Measurements from ENCODE around the gene SIX5. TPM values are rescaled to one million over a fixed set of nuclear protein-coding genes. Genes with fewer than 3 reads are reported as not detected.

SIX5 gene
- total and polyA plus RNA-seq, 9 of the 15 experiments (the other 6 are each of a cell fraction or from before 2014, with no cell fraction given): 1.4 to 17.2 (median 7.4) TPM; not detected in 2

DNA sequence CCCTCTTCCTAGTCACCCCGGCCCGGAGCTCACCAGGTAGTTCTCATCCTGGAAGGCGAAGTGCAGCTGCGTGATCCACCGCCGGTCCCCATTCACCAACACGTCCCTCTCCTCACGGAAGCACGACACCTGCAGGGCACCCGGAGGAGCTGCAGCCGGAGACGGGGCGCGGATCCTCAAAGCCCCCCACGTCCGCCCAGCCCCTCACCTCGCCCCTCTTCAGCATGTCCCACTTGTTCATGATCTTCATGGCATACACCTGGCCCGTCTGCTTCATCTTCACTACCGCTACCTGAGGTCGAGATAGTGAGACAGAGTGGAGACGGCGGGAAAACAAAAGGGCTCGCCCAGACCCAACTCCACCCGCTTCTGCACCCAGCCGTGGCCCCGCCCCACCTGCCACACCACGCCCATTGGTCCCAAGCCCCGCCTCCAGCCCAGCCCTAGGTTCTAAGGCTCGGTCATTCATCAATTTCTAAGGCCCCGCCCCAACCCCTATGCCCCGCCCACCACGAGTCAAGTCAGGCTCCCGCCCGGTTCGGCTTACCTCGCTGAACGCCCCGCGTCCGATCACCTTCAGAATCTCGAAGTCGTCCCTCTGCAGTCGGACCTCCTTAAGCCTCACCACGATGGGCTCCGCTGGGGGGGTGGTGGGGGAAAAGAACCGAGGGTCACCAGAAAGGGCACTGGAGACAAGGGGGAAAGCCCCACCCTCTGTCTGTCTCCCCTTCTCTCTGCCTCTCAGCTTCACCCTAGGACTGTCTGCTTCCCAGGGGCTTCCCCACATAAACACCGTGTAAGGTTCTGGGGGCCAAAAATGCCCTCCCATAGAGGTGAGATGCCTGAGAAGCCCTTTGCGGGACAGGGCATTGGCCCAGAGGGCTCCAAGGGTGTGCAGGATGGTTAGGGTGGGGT lies 10.4 kb upstream of the SIX5 start (continued):
- TF ChIP-seq, protein P1, sequence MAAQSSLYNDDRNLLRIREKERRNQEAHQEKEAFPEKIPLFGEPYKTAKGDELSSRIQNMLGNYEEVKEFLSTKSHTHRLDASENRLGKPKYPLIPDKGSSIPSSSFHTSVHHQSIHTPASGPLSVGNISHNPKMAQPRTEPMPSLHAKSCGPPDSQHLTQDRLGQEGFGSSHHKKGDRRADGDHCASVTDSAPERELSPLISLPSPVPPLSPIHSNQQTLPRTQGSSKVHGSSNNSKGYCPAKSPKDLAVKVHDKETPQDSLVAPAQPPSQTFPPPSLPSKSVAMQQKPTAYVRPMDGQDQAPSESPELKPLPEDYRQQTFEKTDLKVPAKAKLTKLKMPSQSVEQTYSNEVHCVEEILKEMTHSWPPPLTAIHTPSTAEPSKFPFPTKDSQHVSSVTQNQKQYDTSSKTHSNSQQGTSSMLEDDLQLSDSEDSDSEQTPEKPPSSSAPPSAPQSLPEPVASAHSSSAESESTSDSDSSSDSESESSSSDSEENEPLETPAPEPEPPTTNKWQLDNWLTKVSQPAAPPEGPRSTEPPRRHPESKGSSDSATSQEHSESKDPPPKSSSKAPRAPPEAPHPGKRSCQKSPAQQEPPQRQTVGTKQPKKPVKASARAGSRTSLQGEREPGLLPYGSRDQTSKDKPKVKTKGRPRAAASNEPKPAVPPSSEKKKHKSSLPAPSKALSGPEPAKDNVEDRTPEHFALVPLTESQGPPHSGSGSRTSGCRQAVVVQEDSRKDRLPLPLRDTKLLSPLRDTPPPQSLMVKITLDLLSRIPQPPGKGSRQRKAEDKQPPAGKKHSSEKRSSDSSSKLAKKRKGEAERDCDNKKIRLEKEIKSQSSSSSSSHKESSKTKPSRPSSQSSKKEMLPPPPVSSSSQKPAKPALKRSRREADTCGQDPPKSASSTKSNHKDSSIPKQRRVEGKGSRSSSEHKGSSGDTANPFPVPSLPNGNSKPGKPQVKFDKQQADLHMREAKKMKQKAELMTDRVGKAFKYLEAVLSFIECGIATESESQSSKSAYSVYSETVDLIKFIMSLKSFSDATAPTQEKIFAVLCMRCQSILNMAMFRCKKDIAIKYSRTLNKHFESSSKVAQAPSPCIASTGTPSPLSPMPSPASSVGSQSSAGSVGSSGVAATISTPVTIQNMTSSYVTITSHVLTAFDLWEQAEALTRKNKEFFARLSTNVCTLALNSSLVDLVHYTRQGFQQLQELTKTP (IDR thresholded peaks at IDR 0.05; ENCODE audit: low read depth in 1 of 2, partially characterized antibody in 2 of 2): peak in 1 of 2 experiments; percentile 56
- TF ChIP-seq, protein P2, sequence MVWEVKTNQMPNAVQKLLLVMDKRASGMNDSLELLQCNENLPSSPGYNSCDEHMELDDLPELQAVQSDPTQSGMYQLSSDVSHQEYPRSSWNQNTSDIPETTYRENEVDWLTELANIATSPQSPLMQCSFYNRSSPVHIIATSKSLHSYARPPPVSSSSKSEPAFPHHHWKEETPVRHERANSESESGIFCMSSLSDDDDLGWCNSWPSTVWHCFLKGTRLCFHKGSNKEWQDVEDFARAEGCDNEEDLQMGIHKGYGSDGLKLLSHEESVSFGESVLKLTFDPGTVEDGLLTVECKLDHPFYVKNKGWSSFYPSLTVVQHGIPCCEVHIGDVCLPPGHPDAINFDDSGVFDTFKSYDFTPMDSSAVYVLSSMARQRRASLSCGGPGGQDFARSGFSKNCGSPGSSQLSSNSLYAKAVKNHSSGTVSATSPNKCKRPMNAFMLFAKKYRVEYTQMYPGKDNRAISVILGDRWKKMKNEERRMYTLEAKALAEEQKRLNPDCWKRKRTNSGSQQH (CRISPR knock-in tag; IDR thresholded peaks at IDR 0.05): peak; percentile 84; the same call in 1 of the 2 replicates
- TF ChIP-seq, protein P3, sequence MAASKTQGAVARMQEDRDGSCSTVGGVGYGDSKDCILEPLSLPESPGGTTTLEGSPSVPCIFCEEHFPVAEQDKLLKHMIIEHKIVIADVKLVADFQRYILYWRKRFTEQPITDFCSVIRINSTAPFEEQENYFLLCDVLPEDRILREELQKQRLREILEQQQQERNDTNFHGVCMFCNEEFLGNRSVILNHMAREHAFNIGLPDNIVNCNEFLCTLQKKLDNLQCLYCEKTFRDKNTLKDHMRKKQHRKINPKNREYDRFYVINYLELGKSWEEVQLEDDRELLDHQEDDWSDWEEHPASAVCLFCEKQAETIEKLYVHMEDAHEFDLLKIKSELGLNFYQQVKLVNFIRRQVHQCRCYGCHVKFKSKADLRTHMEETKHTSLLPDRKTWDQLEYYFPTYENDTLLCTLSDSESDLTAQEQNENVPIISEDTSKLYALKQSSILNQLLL (CRISPR knock-in tag; IDR thresholded peaks at IDR 0.05; ENCODE audit: borderline replicate concordance): no peak
- TF ChIP-seq FOXP1 (CRISPR knock-in tag; IDR thresholded peaks at IDR 0.05) (0 out of 2 replicates have a peak, but pooled peaks have one; percentile 40), PHF8 (IDR thresholded peaks at IDR 0.05; ENCODE audit: borderline replicate concordance, low read length) (peak; percentile 45; the same call in 1 of the 2 replicates), HEY1 (CRISPR knock-in tag; IDR thresholded peaks at IDR 0.05; ENCODE audit: borderline replicate concordance) (no peak), SIN3B (IDR thresholded peaks at IDR 0.05; ENCODE audit: low read depth) (peak; percentile 52; the same call in 1 of the 2 replicates), C11orf30 (IDR thresholded peaks at IDR 0.05; ENCODE audit: low read depth) (peak; percentile 37; the same call in 1 of the 2 replicates), ZNF174 (CRISPR knock-in tag; IDR thresholded peaks at IDR 0.05) (no peak), MCM5 (IDR thresholded peaks at IDR 0.05; ENCODE audit: low read depth) (no peak), YY1 (IDR thresholded peaks at IDR 0.05; ENCODE audit: borderline replicate concordance in 1 of 3, control insufficient read depth in 1 of 3, extremely low read depth in 1 of 3, insufficient read depth in 3 of 3, insufficient read length in 1 of 3, insufficient replicate concordance in 2 of 3, low read depth in 1 of 3, low read length in 2 of 3) (peak in 1 of 3 experiments; percentile 11), ZNF354B (CRISPR knock-in tag; IDR thresholded peaks at IDR 0.05) (no peak), CEBPG (CRISPR knock-in tag; IDR thresholded peaks at IDR 0.05) (no peak), CEBPG (tag; conservative IDR thresholded peaks at IDR 0.05 in 1 of 2, IDR thresholded peaks at IDR 0.05 in 1 of 2) (no peak)
- TF ChIP-seq, protein P4, sequence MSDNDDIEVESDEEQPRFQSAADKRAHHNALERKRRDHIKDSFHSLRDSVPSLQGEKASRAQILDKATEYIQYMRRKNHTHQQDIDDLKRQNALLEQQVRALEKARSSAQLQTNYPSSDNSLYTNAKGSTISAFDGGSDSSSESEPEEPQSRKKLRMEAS (CRISPR knock-in tag; IDR thresholded peaks at IDR 0.05): peak; percentile 12; the same call in 1 of the 2 replicates
